GM12878 (cell line): Measurements from ENCODE around the gene C8G. TPM values are rescaled to one million over a fixed set of nuclear protein-coding genes. Genes with fewer than 3 reads are reported as not detected.

Source experiments
- ATAC-seq: fragments of 200-7000 bp; cut with Tn5 transposase; 3 replicates; pipeline ENCODE4 v1.9.1; 2020; ENCODE audit warnings: mild to moderate bottlenecking, moderate library complexity
- BruUV-seq: library from RNA; stranded (reverse); fragments of 400-500 nt; replicated peaks from 2 replicates; lab custom pipeline; 2021; lab: Mats Ljungman, UMichigan
- CTCF ChIA-PET: fragments of 300-600 bp; sonication (Branson Sonifier 250); formaldehyde crosslinking; extraction: SDS; loops from one replicate; lab custom pipeline; 2021; ENCODE audit warnings: inconsistent platforms; lab: Yijun Ruan, JAX
- POLR2A ChIA-PET: fragments of 350-600 bp; formaldehyde crosslinking; extraction: SDS; loops from one replicate; lab custom pipeline; 2021; ENCODE audit warnings: inconsistent platforms; lab: Charles Lee
- RAD21 ChIA-PET: fragments of 300-600 bp; sonication (Branson Sonifier 250); formaldehyde crosslinking; loops from one replicate; lab custom pipeline; 2023; ENCODE audit warnings: antibody characterized with exemption; ENCODE audit not compliant: unreplicated experiment; lab: Charles Lee
- SMC1A ChIA-PET: fragments of 300-600 bp; sonication (Branson Sonifier 250); formaldehyde crosslinking; loops from one replicate; lab custom pipeline; 2023; ENCODE audit not compliant: unreplicated experiment, uncharacterized antibody; lab: Charles Lee
- DNase-seq: peaks from one replicate; pipeline ENCODE4 v3.0.0-alpha.2; 2011; ENCODE audit warnings: low read depth, low spot score
- FAIRE-seq: peaks from 3 replicates; lab custom pipeline; 2011; peaks lifted over from hg19 to GRCh38; lab: Jason Lieb, UNC
- H2AFZ ChIP-seq: 2 replicates; pipeline ENCODE4 v1.6.0; 2011; ENCODE audit warnings: low read depth, low read length, control low read depth; ENCODE audit not compliant: control insufficient read depth
- H3K27ac ChIP-seq: 2 replicates; pipeline ENCODE4 v1.5.1; 2011; ENCODE audit warnings: control low read depth; ENCODE audit not compliant: control insufficient read depth, insufficient read depth
- H3K27me3 ChIP-seq, 2 experiments: replicated peaks in 1 of 2; 2 replicates each; pipeline versions ENCODE4 v1.6.0 to v1.6.1; 2011; ENCODE audit warnings: low read length in 1 of 2; ENCODE audit not compliant: control insufficient read depth in 2 of 2, insufficient read depth in 2 of 2
- H3K36me3 ChIP-seq, 2 experiments: 2 replicates each; pipeline ENCODE4 v1.5.1; 2011; ENCODE audit warnings: low read length in 1 of 2; ENCODE audit not compliant: control insufficient read depth in 2 of 2, insufficient read depth in 2 of 2
- H3K4me1 ChIP-seq: 2 replicates; pipeline ENCODE4 v1.6.1; 2011; ENCODE audit warnings: mild to moderate bottlenecking, low read length, moderate library complexity, mixed read lengths; ENCODE audit not compliant: control insufficient read depth, insufficient read depth
- H3K4me2 ChIP-seq: 2 replicates; pipeline ENCODE4 v1.6.0; 2011; ENCODE audit warnings: control low read depth; ENCODE audit not compliant: control insufficient read depth, insufficient read depth
- H3K4me3 ChIP-seq: fragments of 200-600 bp; sonication (generic); 2 replicates; pipeline ENCODE4 v1.5.1; 2016
- H3K79me2 ChIP-seq: 2 replicates; pipeline ENCODE4 v1.6.0; 2011; ENCODE audit warnings: low read length; ENCODE audit not compliant: control insufficient read depth, insufficient read depth
- H3K9ac ChIP-seq: 2 replicates; pipeline ENCODE4 v1.8.0; 2011; ENCODE audit warnings: low read length, control low read depth, mixed read lengths; ENCODE audit not compliant: control insufficient read depth, insufficient read depth
- H3K9me3 ChIP-seq: replicated peaks from 3 replicates; pipeline ENCODE4 v1.5.1; 2011; ENCODE audit warnings: mild to moderate bottlenecking, low read length; ENCODE audit not compliant: control insufficient read depth, insufficient read depth
- H4K20me1 ChIP-seq: 2 replicates; pipeline ENCODE4 v1.6.0; 2011; ENCODE audit not compliant: control insufficient read depth, insufficient read depth
- ASH2L ChIP-seq: fragments of 300-600, 200-600 bp; sonication (generic); IDR thresholded peaks from 2 replicates; pipeline ENCODE4 v1.6.1; 2017; ENCODE audit warnings: low read depth, mild to moderate bottlenecking, borderline replicate concordance
- ATF2 ChIP-seq: IDR thresholded peaks from 2 replicates; pipeline ENCODE4 v1.6.1; 2012; ENCODE audit warnings: low read length, inconsistent platforms
- ATF7 ChIP-seq: fragments of 450-650 bp; IDR thresholded peaks from 2 replicates; pipeline ENCODE4 v1.6.1; 2016; ENCODE audit warnings: low read depth, mild to moderate bottlenecking
- BACH1 ChIP-seq: fragments of 450-650 bp; IDR thresholded peaks from 2 replicates; pipeline ENCODE4 v1.6.1; 2017; ENCODE audit warnings: mild to moderate bottlenecking, borderline replicate concordance
- BMI1 ChIP-seq: fragments of 450-650 bp; IDR thresholded peaks from 2 replicates; pipeline ENCODE4 v1.6.1; 2016; ENCODE audit warnings: mild to moderate bottlenecking, moderate library complexity, borderline replicate concordance
- CHD4 ChIP-seq: fragments of 200-600 bp; sonication (generic); IDR thresholded peaks from 2 replicates; pipeline ENCODE4 v1.6.1; 2016; ENCODE audit warnings: mild to moderate bottlenecking
- CTCF ChIP-seq, 3 experiments: IDR thresholded peaks in 2 of 3; conservative IDR thresholded peaks in 1 of 3; 2 replicates each; pipeline ENCODE4 v1.5.1; 2011; ENCODE audit warnings: low read depth in 3 of 3, low read length in 3 of 3, mild to moderate bottlenecking in 3 of 3, control low read depth in 2 of 3, moderate library complexity in 2 of 3, inconsistent platforms in 1 of 3, mixed read lengths in 1 of 3; ENCODE audit not compliant: control insufficient read depth in 2 of 3, insufficient read depth in 1 of 3; ENCODE audit errors: extremely low read depth in 1 of 3
- EED ChIP-seq: sonication (generic); IDR thresholded peaks from 2 replicates; pipeline ENCODE4 v1.6.1; 2016; ENCODE audit warnings: antibody characterized with exemption, low read depth
- IKZF2 ChIP-seq, 2 experiments: fragments of 450-650 bp; IDR thresholded peaks; 2 replicates each; pipeline ENCODE4 v1.6.1; 2017; ENCODE audit warnings: mild to moderate bottlenecking in 2 of 2, moderate library complexity in 2 of 2
- KDM1A ChIP-seq: fragments of 200-600 bp; sonication (generic); IDR thresholded peaks from 2 replicates; pipeline ENCODE4 v1.6.1; 2016; ENCODE audit warnings: borderline replicate concordance
- NRF1 ChIP-seq: conservative IDR thresholded peaks from 2 replicates; pipeline ENCODE4 v1.6.1; 2011; ENCODE audit warnings: mild to moderate bottlenecking, low read depth, low read length, improper control_type of control experiment
- PKNOX1 ChIP-seq: fragments of 450-650 bp; IDR thresholded peaks from 2 replicates; pipeline ENCODE4 v1.6.1; 2016; ENCODE audit warnings: mild to moderate bottlenecking
- RAD51 ChIP-seq: fragments of 450-650 bp; IDR thresholded peaks from 2 replicates; pipeline ENCODE4 v1.6.1; 2016; ENCODE audit warnings: moderate library complexity, mild to moderate bottlenecking, inconsistent platforms
- SUZ12 ChIP-seq: fragments of 200-600 bp; sonication (generic); IDR thresholded peaks from one replicate; pipeline ENCODE4 v1.6.1; 2018; ENCODE audit warnings: antibody characterized with exemption, mild to moderate bottlenecking; ENCODE audit not compliant: unreplicated experiment
- TCF12 ChIP-seq: IDR thresholded peaks from 2 replicates; pipeline ENCODE4 v1.6.1; 2011; ENCODE audit warnings: low read depth, mild to moderate bottlenecking, low read length
- USF1 ChIP-seq: IDR thresholded peaks from 2 replicates; pipeline ENCODE4 v1.6.1; 2011; ENCODE audit warnings: borderline replicate concordance, low read depth, mild to moderate bottlenecking, moderate library complexity, mixed read lengths, low read length; ENCODE audit not compliant: insufficient read depth; ENCODE audit errors: extremely low read length
- WGBS: methylation state at CpG from one replicate; pipeline ENCODE4 v1.1.6; 2016; ENCODE audit warnings: low lambda C conversion rate; ENCODE audit not compliant: insufficient replicate concordance, insufficient coverage; ENCODE audit errors: missing lambda C conversion rate; 5-methylcytosine and 5-hydroxymethylcytosine counted together
- in situ Hi-C: fragments of 300-500 bp; cut with MboI; formaldehyde crosslinking; loops from 9 replicates; pipeline ENCODE4 v1.14.3; 2018; ENCODE audit warnings: mixed read lengths
- intact Hi-C: fragments of 100-400 bp; cut with micrococcal nuclease; formaldehyde crosslinking; loops from one replicate; pipeline ENCODE4 v1.14.2; 2022; ENCODE audit not compliant: unreplicated experiment
- polyA plus RNA-seq, 11 experiments: library from polyadenylated mRNA; depleted of rRNA in 4 of 11; unstranded in 6 of 11; stranded (reverse) in 5 of 11; fragments of >200 nt; fragmentation: Nextera tagmentation in 4 of 11; fragmentation: Illumina TruSeq in 1 of 11; extraction: Ambion mirVana in 4 of 11; extraction: Trizol in 1 of 11; gene quantifications; 1 replicate in 1 of 11; 2 replicates in 10 of 11; pipeline versions ENCODE4 v1.2.1 to v1.2.3, GENCODE V29; 2011 to 2016; ENCODE audit warnings: inconsistent platforms in 2 of 11, missing spikeins in 2 of 11, low read depth in 1 of 11
- total RNA-seq, 4 experiments: library from RNA; depleted of rRNA in 3 of 4; stranded (reverse); fragments of >200 nt in 3 of 4; fragmentation: Illumina TruSeq in 1 of 4; extraction: Trizol in 1 of 4; gene quantifications; 2 replicates each; pipeline versions ENCODE4 v1.2.1 to v1.2.3, GENCODE V29; 2013 to 2021

The C8G gene
- total and polyA plus RNA-seq, 10 of the 15 experiments (the other 5 are each of a cell fraction or from before 2014, with no cell fraction given), result 0.26 to 0.69 (median 0.50) TPM; not detected in 7

- TF ChIP-seq CTCF (IDR thresholded peaks at IDR 0.05 in 2 of 3, conservative IDR thresholded peaks at IDR 0.05 in 1 of 3; ENCODE audit: control insufficient read depth in 2 of 3, extremely low read depth in 1 of 3, insufficient read depth in 1 of 3, low read depth in 3 of 3, low read length in 3 of 3) (no peak), BMI1 (no peak), ATF2 (no peak), IKZF2 (IDR thresholded peaks at IDR 0.05) (no peak), EED (no peak), USF1 (no peak)
- TF ChIP-seq, all 136 proteins: peak for 0
These were observed 25.3 kb downstream of the C8G start (continued) for GRCh38 chr9:136970361-136970760.

GRCh38 chr9:136971746-136972145 is 26.7 kb downstream of the C8G start:
- Histone ChIP-seq H3K4me2 (no peak overlapping the region), H3K27ac (no peak overlapping the region), H3K9me3 (no peaks in the 10 kb centered on the region), H3K4me1 (no peaks in the 10 kb centered on the region), H3K36me3 (no peaks in the 10 kb centered on the region), H3K4me3 (no peak overlapping the region), H4K20me1 (no peaks in the 10 kb centered on the region), H2AFZ (no peak overlapping the region), H3K27me3 (no peaks in the 10 kb centered on the region; a peak in 1 of 4 replicates), H3K79me2 (no peaks in the 10 kb centered on the region), H3K9ac (no peak overlapping the region)
- ATAC-seq (no peak), DNase-seq (no peak), FAIRE-seq (no peak)
- in situ Hi-C loops, result no loop called here
- POLR2A ChIA-PET, result no interaction called here
- WGBS, result 15% methylated on average over 14 of the region's 14 CpGs
- BruUV-seq, result no TSS peak
- CTCF ChIA-PET, result interaction anchor here (2.0 kb wide), 1 partner anchor 58 kb away, joined by 5 read pairs; no protein-coding TSS in a partner anchor
- SMC1A ChIA-PET, result no interaction called here
- RAD21 ChIA-PET, result no interaction called here
- intact Hi-C loops, result no loop called here
- TF ChIP-seq CHD4 (no peak), TCF12 (no peak), ASH2L (no peak), RAD51 (no peak), PKNOX1 (no peak), SUZ12 (no peak), BACH1 (no peak), KDM1A (no peak), ATF7 (no peak), NRF1 (no peak), USF1 (no peak)
